Activated CD4-positive, alpha-beta T cell treated with anti-CD3 and anti-CD28 coated beads, Interleukin-2, Interleukin-6, amounts not matched to agents 100 ng/mL and 50 ng/mL, durations not matched to agents 16 hours and 8 hours (primary cell): ENCODE data around the gene ZDHHC12.

ENCODE experiments used
- DNase-seq: peaks from one replicate; pipeline ENCODE4 v3.0.0-alpha.2; 2020

The ZDHHC12 gene

GRCh38 chr9:128723866-128724743 lies at the start of gene ZDHHC12:
Gene ZDHHC12, minus strand, starts transcription at chr9:128724127. Its CDS starts 34 bp downstream, at chr9:128724093.
- DNase-seq = peak; percentile 100

GRCh38 chr9:128773049-128773448 lies 49.1 kb upstream of the ZDHHC12 start:
- DNase-seq = no peak

DNA sequence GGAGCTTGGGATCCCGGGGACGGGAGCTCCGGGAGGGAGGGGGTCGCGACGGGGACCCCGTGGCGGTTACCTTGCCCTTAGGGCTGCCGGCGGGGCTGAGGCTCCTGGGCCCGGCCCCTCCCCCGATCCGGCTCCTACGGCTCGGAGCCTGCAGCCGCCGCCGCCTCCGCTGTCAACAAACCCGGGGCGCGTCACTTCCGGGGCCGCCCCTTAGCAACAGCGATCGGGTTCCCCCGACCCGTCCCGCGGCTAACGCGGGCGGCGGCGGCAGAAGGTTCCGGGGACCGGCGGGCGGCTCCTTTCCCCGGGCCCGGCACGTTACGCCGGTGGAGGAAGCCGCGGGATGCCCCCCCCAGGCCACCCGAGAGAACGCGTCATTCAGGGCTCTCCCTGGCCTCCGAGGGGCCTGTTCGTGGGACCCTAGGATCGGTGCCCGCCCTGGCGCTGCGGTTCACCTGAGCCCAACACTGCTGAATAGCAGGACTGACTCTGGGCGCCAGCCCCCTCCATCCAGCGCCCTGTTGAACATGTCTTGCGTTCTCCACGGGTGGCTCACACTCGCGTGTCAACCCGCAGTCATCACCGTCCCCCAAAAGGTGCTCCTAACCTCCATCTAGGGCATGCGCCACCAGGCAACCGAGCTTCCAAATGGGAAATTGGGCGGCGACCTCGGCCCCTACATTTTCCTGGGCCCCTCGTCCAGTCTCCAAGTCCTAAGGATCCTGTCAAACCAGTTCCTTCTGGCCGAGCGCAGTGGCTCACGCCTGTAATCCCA lies 48.0 kb upstream of the ZDHHC12 start, which contains the start of gene ZER1:
TSS of gene ZER1 (minus strand) at position 183 of the 775 bp plus-strand sequence. CDS start 16,362 bp downstream, outside the sequence.
- peak; percentile 95 for DNase-seq

DNA sequence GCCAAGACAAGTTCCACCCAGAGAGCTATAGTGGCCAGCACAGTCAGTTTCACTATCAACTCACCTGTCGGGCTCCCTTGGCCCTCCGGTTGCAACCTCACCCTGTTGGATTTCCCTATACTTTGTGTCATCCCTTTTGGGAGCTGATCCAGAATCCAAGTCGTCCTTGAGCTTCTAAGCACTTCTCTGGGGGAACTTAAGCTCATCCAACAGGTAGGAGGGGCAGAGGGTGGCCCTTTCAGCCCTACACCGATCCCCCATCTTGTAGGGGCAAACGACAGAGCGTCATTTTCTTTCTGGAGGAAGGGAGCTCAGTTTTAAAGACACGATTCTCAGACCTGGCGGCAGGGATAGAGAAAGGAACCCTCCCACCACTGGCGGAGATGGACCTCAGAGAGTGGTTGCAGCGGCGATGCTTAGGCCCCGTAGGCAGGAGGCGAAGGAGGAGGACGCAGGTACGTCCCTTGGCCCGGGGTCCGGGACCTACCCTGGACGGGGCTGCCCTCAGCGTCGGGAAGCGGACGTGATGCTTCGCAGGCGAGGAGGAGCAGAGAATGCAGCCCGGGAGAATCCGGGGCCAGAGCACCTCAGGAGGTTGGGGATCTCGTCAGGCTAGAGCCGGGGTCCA lies 47.3 kb upstream of the ZDHHC12 start:
- peak; percentile 3 for DNase-seq

DNA sequence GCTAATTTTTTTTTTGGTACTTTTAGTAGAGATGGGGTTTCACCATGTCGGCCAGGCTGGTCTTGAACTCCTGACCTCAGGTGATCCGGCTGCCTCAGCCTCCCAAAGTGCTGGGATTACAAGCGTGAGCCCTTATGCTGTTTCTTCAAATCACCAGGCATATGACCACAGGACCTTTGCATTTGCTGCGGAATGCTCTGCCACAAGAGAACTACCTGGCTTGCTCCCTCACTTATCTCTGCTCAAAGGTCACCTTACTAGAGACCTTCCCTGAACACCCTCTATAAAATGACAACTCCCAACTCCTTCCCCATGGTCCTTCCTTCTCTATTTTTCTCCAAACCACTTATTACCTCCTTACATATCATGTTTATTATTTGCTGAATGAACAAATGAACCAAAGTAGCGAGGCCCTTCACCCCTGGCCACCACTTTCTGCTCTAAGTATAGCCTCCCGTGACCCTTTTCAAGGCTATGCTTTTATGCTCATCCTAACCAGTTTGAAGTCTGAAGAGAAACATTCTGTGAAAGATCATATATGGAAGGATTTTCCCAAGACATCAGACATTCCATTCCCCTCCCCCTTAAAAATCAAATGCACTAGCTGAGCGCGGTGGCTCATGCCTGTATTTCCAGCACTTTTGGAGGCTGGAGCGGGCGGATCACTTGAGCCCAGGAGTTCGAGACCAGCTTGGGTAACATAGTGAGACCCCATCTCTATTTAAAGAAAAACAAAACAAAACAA lies 46.5 kb upstream of the ZDHHC12 start:
- no peak for DNase-seq

DNA sequence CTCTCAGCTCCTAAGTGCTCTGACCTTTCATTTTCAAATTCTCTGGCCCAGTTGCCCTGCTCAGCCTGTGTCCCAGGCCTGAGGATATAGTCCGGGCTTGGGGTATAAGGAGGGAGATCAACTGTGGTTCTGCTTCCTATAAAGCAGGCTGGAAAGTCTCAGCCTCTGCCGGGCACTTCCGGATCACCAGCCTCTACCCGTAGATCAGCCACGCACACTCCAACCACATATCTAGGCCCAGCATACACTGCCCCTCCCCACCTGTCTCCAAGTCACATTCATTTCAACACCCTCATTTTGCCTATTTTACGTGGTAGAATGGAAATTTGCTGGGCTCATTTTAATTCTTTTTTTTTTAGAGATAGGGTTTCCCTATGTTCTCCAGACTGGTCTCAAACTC lies 44.7 kb upstream of the ZDHHC12 start:
- no peak for DNase-seq

DNA sequence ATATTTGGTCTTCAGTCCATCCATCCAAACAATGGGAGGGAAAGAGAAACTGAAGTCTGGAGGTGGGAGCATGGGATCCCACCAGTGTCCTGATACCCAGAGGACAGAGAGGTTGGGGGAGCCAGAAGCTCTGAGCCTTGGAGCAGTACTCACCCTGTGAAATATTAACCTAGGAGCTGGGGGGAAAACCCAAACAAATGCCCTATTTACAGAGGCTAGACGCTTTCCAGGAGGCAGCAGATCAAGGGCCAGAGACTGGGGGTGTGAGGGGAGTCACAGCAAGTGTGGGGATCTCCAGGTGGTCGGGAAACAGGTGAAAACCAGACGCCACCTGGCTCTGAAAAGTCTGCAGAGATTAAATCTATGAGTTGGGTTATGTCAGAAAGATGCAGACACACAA lies 41.6 kb upstream of the ZDHHC12 start:
- no peak for DNase-seq

DNA sequence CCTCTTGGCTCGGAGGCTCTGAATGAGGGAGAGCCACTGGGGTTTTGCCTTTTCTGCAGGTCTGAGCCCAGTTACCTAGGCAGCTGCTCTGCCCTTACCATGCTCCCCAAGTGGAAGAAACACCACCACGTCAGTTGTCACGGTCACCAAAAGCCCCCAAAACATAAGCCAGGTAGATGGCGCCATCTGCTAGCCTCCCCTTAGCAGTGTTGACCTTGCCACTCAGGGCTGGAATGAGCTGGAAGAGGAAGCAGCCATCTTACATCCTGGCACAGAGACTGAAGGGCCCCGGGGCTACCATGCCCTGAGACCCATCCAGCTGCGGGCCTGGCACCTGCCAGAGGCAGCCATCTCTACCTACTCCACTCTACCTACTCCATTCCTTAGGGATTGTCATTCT lies 40.4 kb upstream of the ZDHHC12 start:
- DNase-seq = peak; percentile 9

DNA sequence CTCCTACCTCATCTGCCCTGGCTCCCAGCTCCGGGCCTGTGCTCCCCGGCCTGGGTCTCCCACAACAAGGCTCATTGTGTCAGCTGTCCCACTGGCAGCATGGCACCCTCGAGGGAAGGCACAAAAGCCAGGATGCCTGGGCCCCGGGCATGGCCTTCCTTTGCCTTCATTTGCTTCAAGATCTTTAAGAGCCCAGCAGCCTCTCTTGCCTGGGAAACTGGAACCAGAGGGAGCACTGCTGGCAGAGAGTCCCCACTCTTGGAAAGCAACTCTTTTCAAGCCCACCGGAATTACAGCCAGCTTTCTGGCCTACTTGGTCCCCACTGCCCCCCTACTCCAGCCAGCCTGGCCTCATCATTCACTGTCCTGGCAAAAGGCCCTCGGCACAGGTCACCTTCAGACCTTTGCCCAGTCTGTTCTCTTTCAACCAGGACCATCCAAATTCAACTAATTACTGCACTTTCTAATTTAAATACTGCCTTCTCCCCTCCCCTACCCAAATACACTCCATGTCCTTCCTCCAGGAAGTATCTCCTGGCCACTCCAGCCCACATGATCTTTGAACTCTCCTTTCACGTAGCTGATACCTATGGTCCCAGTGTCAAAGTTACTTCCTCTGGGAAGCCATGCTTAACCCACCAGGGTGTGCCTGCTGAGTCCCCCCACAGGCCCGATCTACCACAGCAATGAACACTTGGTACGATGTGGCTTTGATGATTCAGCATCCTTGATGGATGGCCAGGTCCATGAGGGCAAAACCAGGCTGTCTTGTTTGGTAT lies 38.9 kb upstream of the ZDHHC12 start:
- DNase-seq = no peak

DNA sequence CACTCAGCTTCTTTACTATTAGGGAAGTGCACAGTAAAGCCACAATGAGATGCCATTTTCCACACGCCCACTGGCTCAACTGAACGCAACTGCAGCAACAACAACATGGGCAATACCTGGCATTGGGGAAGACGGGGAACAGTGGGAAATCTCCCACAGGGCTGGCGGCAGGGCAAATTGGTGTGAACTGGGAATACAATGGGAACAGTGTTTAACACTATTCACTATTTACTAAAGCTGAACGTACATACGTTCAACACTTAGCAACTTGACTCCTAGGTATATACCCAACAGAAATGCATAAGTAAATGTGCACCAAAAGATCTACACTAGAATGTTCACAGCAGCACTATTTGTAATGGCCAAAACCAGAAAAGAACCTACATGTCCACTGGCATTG lies 33.7 kb upstream of the ZDHHC12 start:
- no peak for DNase-seq

DNA sequence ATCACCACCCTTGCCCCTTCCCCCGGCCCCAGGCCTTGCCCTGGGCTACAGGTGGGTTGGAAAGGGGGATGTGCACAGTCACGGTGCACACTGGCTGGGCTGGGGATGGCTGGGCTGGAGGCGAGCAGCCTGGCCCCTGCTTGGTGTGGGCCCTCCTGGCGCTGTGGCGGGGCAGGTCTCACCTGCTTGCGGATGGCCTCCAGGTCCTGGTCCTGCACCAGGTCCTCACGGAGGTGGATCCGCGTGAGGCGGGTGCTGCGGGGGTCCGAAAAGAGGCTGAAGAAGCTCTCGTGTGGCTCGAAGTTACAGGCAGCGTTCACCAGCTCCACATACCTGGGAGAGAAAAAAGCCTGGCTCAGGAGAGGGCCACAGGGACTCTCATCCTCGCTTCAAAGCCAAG lies 29.7 kb upstream of the ZDHHC12 start:
- no peak for DNase-seq

DNA sequence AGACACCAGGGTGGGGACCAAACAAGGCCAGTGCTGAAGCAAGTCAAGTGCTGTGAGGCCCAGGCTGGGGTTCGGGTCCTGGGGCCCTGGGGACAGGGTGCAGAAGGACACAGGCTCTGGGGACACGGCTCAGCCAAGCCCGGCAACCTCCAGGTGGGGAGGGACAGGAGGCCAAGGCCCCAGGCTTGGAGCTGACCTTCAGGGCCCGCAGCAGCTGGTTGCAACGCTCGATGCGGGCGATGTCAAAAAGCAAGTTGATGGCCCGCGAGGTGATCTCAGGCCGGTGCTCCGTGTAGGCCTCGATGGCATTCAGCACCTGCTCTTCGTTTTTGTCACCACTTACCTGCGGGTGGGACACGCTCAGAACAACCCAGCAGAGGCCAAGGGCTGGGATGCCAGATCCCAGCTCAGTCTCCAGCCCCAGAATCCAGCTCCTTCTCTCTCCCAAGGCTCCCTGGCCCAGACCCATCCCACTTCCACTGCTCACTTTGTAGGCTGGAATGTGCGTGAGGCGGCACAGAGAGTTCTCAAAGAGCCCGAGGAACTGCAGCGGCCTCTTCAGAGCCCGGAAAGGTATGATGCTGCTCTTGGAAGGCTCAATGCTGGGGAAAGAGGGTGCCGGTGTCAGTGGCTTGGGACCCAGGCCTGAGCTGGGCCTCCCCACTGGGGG lies 27.1 kb upstream of the ZDHHC12 start:
- no peak for DNase-seq

DNA sequence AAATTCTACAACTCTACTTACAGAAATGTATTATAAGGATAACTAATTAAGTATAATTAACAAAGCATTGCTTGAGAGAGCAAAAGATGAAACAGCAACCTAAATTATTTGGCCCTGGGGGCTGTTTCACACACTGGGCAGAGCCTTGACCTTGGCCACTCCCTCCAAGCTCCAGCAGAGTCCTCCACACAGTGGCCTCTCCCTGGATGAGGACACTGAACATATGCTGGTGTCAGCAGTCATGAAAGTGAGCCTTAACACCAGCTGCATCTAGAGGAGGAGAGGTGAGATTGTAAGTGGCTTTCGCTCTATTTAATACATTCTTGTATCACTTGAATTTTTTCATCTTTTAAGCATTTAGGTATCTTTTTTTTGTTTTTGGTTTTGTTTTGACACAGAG lies 23.3 kb upstream of the ZDHHC12 start:
- no peak for DNase-seq

GRCh38 chr9:128743421-128743820 lies 19.5 kb upstream of the ZDHHC12 start:
- DNase-seq = no peak

DNA sequence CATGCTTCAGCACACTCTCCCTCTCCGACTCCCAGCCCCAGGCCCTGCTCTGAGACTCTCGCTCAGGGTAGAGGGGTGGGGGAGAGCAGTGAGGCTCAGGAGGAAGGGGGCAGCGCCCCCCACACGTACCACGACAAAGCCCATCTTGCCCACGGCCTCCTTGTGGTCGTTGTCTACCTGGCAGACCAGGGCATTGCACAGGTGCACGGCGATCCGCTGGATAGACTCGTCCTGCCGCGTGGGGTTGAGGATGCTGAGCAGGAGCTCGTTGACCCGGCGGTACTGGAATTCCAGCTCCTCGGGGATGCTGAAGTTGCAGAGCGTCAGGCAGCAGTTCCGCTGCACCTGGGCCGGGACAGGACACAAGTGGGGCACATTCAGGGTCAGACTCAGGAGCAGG lies 18.5 kb upstream of the ZDHHC12 start:
- no peak for DNase-seq

DNA sequence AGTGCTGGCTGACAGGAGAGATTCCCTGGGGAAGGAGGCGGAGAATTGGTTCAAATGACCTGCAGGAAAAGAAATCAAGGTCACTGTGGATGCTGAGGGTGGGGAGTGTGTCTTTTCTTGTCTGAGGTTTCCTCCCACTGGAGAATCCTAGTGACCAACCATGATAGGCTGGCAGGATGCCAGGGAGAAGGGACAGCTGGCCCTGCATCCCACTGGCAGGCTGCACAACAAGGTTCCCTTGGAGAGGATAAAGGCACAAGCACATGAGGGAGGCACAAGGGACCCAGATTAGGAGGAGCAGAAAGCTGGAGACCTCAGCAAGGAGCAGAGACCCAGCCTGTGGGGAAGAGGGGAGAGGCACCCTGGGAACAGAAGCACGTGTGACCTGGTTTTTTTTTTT lies 11.4 kb upstream of the ZDHHC12 start:
- DNase-seq = no peak

DNA sequence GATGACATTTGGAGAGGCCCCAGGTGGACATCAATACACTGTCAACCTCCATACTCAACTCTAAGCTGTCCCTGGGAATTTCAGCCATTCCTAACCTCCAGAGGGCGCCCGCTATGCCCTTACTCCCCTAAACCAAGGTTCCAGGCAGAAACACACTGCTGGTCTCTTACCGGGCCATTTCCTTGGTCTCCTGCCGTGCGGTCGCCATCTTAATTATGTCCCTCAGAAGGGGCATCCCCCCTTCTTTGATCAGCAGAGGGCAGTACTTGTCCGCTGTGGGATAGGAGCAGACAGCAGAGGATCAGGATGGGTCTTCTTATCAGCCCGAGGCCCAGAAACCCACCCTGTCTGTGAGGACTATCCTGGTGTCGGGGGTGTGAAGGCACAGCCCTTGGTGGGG lies 9.3 kb upstream of the ZDHHC12 start:
- peak; percentile 12 for DNase-seq

GRCh38 chr9:128732576-128732975 lies 8.6 kb upstream of the ZDHHC12 start:
- DNase-seq = no peak

- DNase-seq = no peak
Measured at GRCh38 chr9:128731691-128732090, 7.8 kb upstream of the ZDHHC12 start.

DNA sequence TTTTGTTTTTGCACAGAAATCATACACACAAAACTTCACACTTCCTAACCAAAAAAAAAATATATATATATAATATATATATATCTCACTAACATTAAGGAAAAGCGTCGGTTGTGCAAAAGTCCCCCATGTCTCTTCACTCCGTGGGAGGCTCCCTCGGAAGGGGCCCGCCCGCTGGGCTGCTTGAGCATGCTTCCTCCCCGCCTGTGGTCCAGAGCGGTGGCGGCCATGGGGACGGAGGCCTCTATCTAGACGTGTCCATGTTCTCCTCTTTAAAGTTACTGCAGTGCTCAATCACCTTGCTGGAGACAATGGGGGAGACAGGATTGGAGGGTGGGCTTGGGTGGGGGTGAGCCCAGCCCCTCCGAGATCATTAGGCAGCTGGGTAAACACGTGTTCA lies 7.2 kb upstream of the ZDHHC12 start:
- no peak for DNase-seq

GRCh38 chr9:128729766-128730517 lies 6.0 kb upstream of the ZDHHC12 start:
- no peak for DNase-seq
